ENCODE results near the gene DYNC1I1.

Gene DYNC1I1

GRCh38 chr7:96016056-96016586 is 243.8 kb downstream of the DYNC1I1 start:
- H2BK120ac ChIP-seq (ENCODE audit: insufficient read depth, low read length, poor library complexity), result no peak overlapping the region
- H3K4me1 ChIP-seq (ENCODE audit: control insufficient read depth in 1 of 2, insufficient read depth in 2 of 2, low read length in 2 of 2), result no peaks in the 10 kb centered on the region
- no peak overlapping the region for H3K23ac ChIP-seq (ENCODE audit: low read length)
- H3K79me1 ChIP-seq (ENCODE audit: low read length), result no peaks in the 10 kb centered on the region
- no peak overlapping the region for H2BK5ac ChIP-seq (ENCODE audit: low read depth, low read length, poor library complexity)
- DNase-seq, result no peak
- no peak overlapping the region for H4K91ac ChIP-seq (ENCODE audit: low read depth, low read length)
- no CpG with 5 or more reads among the region's 3 CpGs for WGBS (ENCODE audit: extremely low coverage, insufficient coverage, insufficient read length)
- H3K27ac ChIP-seq (ENCODE audit: low read depth, low read length), result no peak overlapping the region
- no peak overlapping the region for H3K4me2 ChIP-seq (ENCODE audit: low read length)
- H3K14ac ChIP-seq (ENCODE audit: low read length), result no peak overlapping the region
- no peaks in the 10 kb centered on the region for H3K36me3 ChIP-seq (ENCODE audit: control insufficient read depth in 1 of 2, insufficient read depth in 2 of 2, low read length in 2 of 2)
- H3K27me3 ChIP-seq (ENCODE audit: insufficient read depth, low read length), result no peaks in the 10 kb centered on the region
- no peaks in the 10 kb centered on the region for H3K9me3 ChIP-seq (ENCODE audit: insufficient read depth, low read depth, low read length)
- H2AFZ ChIP-seq (ENCODE audit: insufficient read depth, low read length, poor library complexity), result no peak overlapping the region
- H4K12ac ChIP-seq (ENCODE audit: low read depth, low read length), result no peak overlapping the region
- H3K4me3 ChIP-seq (ENCODE audit: low read depth, low read length), result no peak overlapping the region
- no peak overlapping the region for H3K18ac ChIP-seq (ENCODE audit: low read length)
- no peak overlapping the region for H3K4ac ChIP-seq (ENCODE audit: low read depth, low read length)
- no peak overlapping the region for H3K9ac ChIP-seq (ENCODE audit: low read length)
- H2AK5ac ChIP-seq (ENCODE audit: low read length), result no peak overlapping the region
- no peak overlapping the region for H4K8ac ChIP-seq (ENCODE audit: low read depth, low read length)
- no peaks in the 10 kb centered on the region for H3K79me2 ChIP-seq (ENCODE audit: control insufficient read depth, insufficient read depth, low read length, poor library complexity)
- no peak overlapping the region for H2BK12ac ChIP-seq (ENCODE audit: low read length)

GRCh38 chr7:96016735-96017134 is 244.4 kb downstream of the DYNC1I1 start:
- H3K23ac ChIP-seq (ENCODE audit: low read length), result no peak overlapping the region
- no peak overlapping the region for H2AFZ ChIP-seq (ENCODE audit: insufficient read depth, low read length, poor library complexity)
- no peaks in the 10 kb centered on the region for H3K9me3 ChIP-seq (ENCODE audit: insufficient read depth, low read depth, low read length)
- DNase-seq, result no peak
- H2BK12ac ChIP-seq (ENCODE audit: low read length), result no peak overlapping the region
- WGBS (ENCODE audit: extremely low coverage, insufficient coverage, insufficient read length), result no CpG with 5 or more reads among the region's 2 CpGs
- no peak overlapping the region for H4K91ac ChIP-seq (ENCODE audit: low read depth, low read length)
- H2AK5ac ChIP-seq (ENCODE audit: low read length), result no peak overlapping the region
- no peak overlapping the region for H3K4me2 ChIP-seq (ENCODE audit: low read length)
- no peak overlapping the region for H2BK120ac ChIP-seq (ENCODE audit: insufficient read depth, low read length, poor library complexity)
- H3K4me3 ChIP-seq (ENCODE audit: low read depth, low read length), result no peak overlapping the region
- H3K36me3 ChIP-seq (ENCODE audit: control insufficient read depth in 1 of 2, insufficient read depth in 2 of 2, low read length in 2 of 2), result no peaks in the 10 kb centered on the region
- H2BK5ac ChIP-seq (ENCODE audit: low read depth, low read length, poor library complexity), result no peak overlapping the region
- no peaks in the 10 kb centered on the region for H3K4me1 ChIP-seq (ENCODE audit: control insufficient read depth in 1 of 2, insufficient read depth in 2 of 2, low read length in 2 of 2)
- no peaks in the 10 kb centered on the region for H3K27me3 ChIP-seq (ENCODE audit: insufficient read depth, low read length)
- H3K9ac ChIP-seq (ENCODE audit: low read length), result no peak overlapping the region
- H4K12ac ChIP-seq (ENCODE audit: low read depth, low read length), result no peak overlapping the region
- H4K8ac ChIP-seq (ENCODE audit: low read depth, low read length), result no peak overlapping the region
- no peaks in the 10 kb centered on the region for H3K79me1 ChIP-seq (ENCODE audit: low read length)
- no peak overlapping the region for H3K4ac ChIP-seq (ENCODE audit: low read depth, low read length)
- no peak overlapping the region for H3K27ac ChIP-seq (ENCODE audit: low read depth, low read length)
- H3K18ac ChIP-seq (ENCODE audit: low read length), result no peak overlapping the region
- no peaks in the 10 kb centered on the region for H3K79me2 ChIP-seq (ENCODE audit: control insufficient read depth, insufficient read depth, low read length, poor library complexity)
- H3K14ac ChIP-seq (ENCODE audit: low read length), result no peak overlapping the region

- no CpG with 5 or more reads among the region's 3 CpGs for WGBS (ENCODE audit: extremely low coverage, insufficient coverage, insufficient read length)
- no peak overlapping the region for H2AFZ ChIP-seq (ENCODE audit: insufficient read depth, low read length, poor library complexity)
Observed at GRCh38 chr7:96017877-96018276, 245.5 kb downstream of the DYNC1I1 start.

GRCh38 chr7:96021568-96021967 is 249.2 kb downstream of the DYNC1I1 start:
- H3K18ac ChIP-seq (ENCODE audit: low read length), result no peak overlapping the region
- H2AK5ac ChIP-seq (ENCODE audit: low read length), result no peak overlapping the region
- no peak overlapping the region for H4K91ac ChIP-seq (ENCODE audit: low read depth, low read length)
- no peak for DNase-seq
- no peak overlapping the region for H2BK120ac ChIP-seq (ENCODE audit: insufficient read depth, low read length, poor library complexity)
- no peaks in the 10 kb centered on the region for H3K4me1 ChIP-seq (ENCODE audit: control insufficient read depth in 1 of 2, insufficient read depth in 2 of 2, low read length in 2 of 2)
- no peak overlapping the region for H3K23ac ChIP-seq (ENCODE audit: low read length)
- no peak overlapping the region for H2AFZ ChIP-seq (ENCODE audit: insufficient read depth, low read length, poor library complexity)
- no CpG with 5 or more reads among the region's 4 CpGs for WGBS (ENCODE audit: extremely low coverage, insufficient coverage, insufficient read length)
- no peak overlapping the region for H2BK5ac ChIP-seq (ENCODE audit: low read depth, low read length, poor library complexity)
- no peaks in the 10 kb centered on the region for H3K9me3 ChIP-seq (ENCODE audit: insufficient read depth, low read depth, low read length)
- H3K27ac ChIP-seq (ENCODE audit: low read depth, low read length), result no peak overlapping the region
- H4K8ac ChIP-seq (ENCODE audit: low read depth, low read length), result no peak overlapping the region
- H3K9ac ChIP-seq (ENCODE audit: low read length), result no peak overlapping the region
- no peaks in the 10 kb centered on the region for H3K36me3 ChIP-seq (ENCODE audit: control insufficient read depth in 1 of 2, insufficient read depth in 2 of 2, low read length in 2 of 2)
- no peaks in the 10 kb centered on the region for H3K79me1 ChIP-seq (ENCODE audit: low read length)
- no peak overlapping the region for H3K4ac ChIP-seq (ENCODE audit: low read depth, low read length)
- H3K14ac ChIP-seq (ENCODE audit: low read length), result no peak overlapping the region
- no peak overlapping the region for H3K4me3 ChIP-seq (ENCODE audit: low read depth, low read length)
- H4K12ac ChIP-seq (ENCODE audit: low read depth, low read length), result no peak overlapping the region
- H3K79me2 ChIP-seq (ENCODE audit: control insufficient read depth, insufficient read depth, low read length, poor library complexity), result no peaks in the 10 kb centered on the region
- H3K27me3 ChIP-seq (ENCODE audit: insufficient read depth, low read length), result no peaks in the 10 kb centered on the region
- no peak overlapping the region for H2BK12ac ChIP-seq (ENCODE audit: low read length)
- H3K4me2 ChIP-seq (ENCODE audit: low read length), result no peak overlapping the region

More at GRCh38 chr7:96017877-96018276, 245.5 kb downstream of the DYNC1I1 start:
- H3K18ac ChIP-seq (ENCODE audit: low read length), result no peak overlapping the region
- H4K12ac ChIP-seq (ENCODE audit: low read depth, low read length), result no peak overlapping the region
- no peak overlapping the region for H3K4me2 ChIP-seq (ENCODE audit: low read length)
- H2BK5ac ChIP-seq (ENCODE audit: low read depth, low read length, poor library complexity), result no peak overlapping the region
- H2BK12ac ChIP-seq (ENCODE audit: low read length), result no peak overlapping the region
- H3K4ac ChIP-seq (ENCODE audit: low read depth, low read length), result no peak overlapping the region
- no peaks in the 10 kb centered on the region for H3K4me1 ChIP-seq (ENCODE audit: control insufficient read depth in 1 of 2, insufficient read depth in 2 of 2, low read length in 2 of 2)
- H3K9ac ChIP-seq (ENCODE audit: low read length), result no peak overlapping the region
- no peaks in the 10 kb centered on the region for H3K79me1 ChIP-seq (ENCODE audit: low read length)
- DNase-seq, result no peak
- H4K91ac ChIP-seq (ENCODE audit: low read depth, low read length), result no peak overlapping the region
- no peak overlapping the region for H4K8ac ChIP-seq (ENCODE audit: low read depth, low read length)
- no peak overlapping the region for H3K27ac ChIP-seq (ENCODE audit: low read depth, low read length)
- H3K23ac ChIP-seq (ENCODE audit: low read length), result no peak overlapping the region
- no peak overlapping the region for H3K14ac ChIP-seq (ENCODE audit: low read length)
- H3K79me2 ChIP-seq (ENCODE audit: control insufficient read depth, insufficient read depth, low read length, poor library complexity), result no peaks in the 10 kb centered on the region
- H3K4me3 ChIP-seq (ENCODE audit: low read depth, low read length), result no peak overlapping the region
- H3K27me3 ChIP-seq (ENCODE audit: insufficient read depth, low read length), result no peaks in the 10 kb centered on the region
- no peak overlapping the region for H2BK120ac ChIP-seq (ENCODE audit: insufficient read depth, low read length, poor library complexity)
- H3K9me3 ChIP-seq (ENCODE audit: insufficient read depth, low read depth, low read length), result no peaks in the 10 kb centered on the region
- H2AK5ac ChIP-seq (ENCODE audit: low read length), result no peak overlapping the region
- H3K36me3 ChIP-seq (ENCODE audit: control insufficient read depth in 1 of 2, insufficient read depth in 2 of 2, low read length in 2 of 2), result no peaks in the 10 kb centered on the region

All from trophoblast cell (in vitro differentiated cells and primary cell).